Measurements from ENCODE around the gene ABCB7. TPM values are rescaled to one million over a fixed set of nuclear protein-coding genes. Genes with fewer than 3 reads are reported as not detected.
"Not testable (repeated sequence)": the region's sequence is repeated elsewhere in the genome, so short reads cannot be mapped to it uniquely, and the experiment has no call there.

ABCB7 gene
- total RNA-seq: 27.4 to 31.1 TPM (median 29.4 TPM) in 3 replicates

DNA sequence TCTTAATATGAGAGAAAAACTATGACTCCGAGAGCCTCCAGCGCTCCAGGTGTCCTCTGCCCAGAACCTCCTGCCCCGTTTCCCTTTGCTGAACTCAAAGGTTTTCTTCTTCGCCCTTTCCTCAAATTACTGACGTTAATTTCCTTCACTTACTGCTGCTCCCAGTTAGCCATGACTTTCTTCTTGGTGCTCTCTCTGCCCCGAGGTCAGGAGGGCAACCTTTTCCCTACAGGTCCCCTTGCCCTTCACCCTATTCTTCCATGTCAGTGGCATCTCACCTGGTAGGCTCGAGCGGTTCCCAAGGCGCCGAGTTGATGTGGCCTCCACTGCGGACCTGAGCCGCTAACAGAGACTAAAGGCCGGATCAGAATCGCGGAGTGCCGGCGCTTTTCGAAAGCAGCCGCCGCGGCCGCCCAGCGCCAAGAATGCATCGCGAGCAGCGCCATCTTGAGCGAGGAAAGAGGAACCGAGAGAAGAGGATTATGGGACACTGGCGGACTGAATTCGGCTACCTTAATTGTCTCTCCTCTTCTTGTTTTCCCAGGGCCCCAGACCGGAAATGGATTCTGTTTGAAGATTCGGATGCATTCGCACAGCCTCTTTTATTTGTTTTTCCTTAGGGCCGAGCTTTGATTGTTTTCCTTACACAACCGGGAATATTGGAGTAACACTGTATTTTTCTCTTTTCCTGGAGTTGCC lies at the start of gene ABCB7:
Gene ABCB7 (minus strand): TSS at position 457 of the 699 bp plus-strand sequence. CDS start 11 bp downstream, at position 446.
- peaks cover 10% of the 10 kb centered on the region for H3K9me3 Mint-ChIP-seq
- H3K4me3 Mint-ChIP-seq: peak within 1 kb of the TSS; percentile 98
- TF ChIP-seq, protein P1, sequence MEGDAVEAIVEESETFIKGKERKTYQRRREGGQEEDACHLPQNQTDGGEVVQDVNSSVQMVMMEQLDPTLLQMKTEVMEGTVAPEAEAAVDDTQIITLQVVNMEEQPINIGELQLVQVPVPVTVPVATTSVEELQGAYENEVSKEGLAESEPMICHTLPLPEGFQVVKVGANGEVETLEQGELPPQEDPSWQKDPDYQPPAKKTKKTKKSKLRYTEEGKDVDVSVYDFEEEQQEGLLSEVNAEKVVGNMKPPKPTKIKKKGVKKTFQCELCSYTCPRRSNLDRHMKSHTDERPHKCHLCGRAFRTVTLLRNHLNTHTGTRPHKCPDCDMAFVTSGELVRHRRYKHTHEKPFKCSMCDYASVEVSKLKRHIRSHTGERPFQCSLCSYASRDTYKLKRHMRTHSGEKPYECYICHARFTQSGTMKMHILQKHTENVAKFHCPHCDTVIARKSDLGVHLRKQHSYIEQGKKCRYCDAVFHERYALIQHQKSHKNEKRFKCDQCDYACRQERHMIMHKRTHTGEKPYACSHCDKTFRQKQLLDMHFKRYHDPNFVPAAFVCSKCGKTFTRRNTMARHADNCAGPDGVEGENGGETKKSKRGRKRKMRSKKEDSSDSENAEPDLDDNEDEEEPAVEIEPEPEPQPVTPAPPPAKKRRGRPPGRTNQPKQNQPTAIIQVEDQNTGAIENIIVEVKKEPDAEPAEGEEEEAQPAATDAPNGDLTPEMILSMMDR (IDR thresholded peaks at IDR 0.05; ENCODE audit: unreplicated experiment): peak; percentile 13
- H3K27me3 Mint-ChIP-seq (ENCODE audit: low read depth): peaks cover 3% of the 10 kb centered on the region
- peak in 1 of 2 experiments; percentile 68 for DNase-seq (ENCODE audit: low spot score in 2 of 2, unreplicated experiment in 2 of 2)
- H3K4me1 Mint-ChIP-seq: peaks cover 14% of the 10 kb centered on the region
- H3K36me3 Mint-ChIP-seq: no peaks in the 10 kb centered on the region
- H3K27ac Mint-ChIP-seq: peak within 1 kb of the TSS; percentile 97

DNA sequence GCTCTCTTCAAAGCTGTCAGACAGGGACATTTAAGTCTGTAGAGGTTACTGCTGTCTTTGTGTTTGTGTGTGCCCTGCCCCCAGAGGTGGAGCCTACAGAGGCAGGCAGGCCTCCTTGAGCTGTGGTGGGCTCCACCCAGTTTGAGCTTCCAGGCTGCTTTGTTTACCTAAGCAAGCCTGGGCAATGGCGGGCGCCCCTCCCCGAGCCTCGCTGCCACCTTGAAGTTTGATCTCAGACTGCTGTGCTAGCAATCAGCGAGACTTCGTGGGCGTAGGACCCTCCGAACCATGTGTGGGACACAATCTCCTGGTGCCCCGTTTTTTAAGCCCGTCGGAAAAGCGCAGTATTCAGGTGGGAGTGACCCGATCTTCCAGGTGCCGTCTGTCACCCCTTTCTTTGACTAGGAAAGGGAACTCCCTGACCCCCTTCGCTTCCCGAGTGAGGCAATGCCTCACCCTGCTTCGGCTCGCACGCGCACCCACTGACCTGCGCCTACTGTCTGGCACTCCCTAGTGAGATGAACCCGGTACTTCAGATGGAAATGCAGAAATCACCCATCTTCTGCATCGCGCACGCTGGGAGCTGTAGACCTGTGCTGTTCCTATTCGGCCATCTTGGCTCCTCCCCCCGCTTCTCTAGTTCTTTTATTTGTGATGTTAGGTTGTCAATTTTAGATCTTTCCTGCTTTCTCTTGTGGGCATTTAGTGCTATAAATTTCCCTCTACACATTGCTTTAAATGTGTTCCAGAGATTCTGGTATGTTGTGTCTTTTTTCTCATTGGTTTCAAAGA lies 32.5 kb upstream of the ABCB7 start:
- not testable (repeated sequence) for H3K4me3 Mint-ChIP-seq; H3K27ac Mint-ChIP-seq; H3K4me1 Mint-ChIP-seq; H3K36me3 Mint-ChIP-seq; H3K27me3 Mint-ChIP-seq (ENCODE audit: low read depth); DNase-seq (ENCODE audit: low spot score in 2 of 2, unreplicated experiment in 2 of 2)
- peaks cover 56% of the 10 kb centered on the region for H3K9me3 Mint-ChIP-seq

DNA sequence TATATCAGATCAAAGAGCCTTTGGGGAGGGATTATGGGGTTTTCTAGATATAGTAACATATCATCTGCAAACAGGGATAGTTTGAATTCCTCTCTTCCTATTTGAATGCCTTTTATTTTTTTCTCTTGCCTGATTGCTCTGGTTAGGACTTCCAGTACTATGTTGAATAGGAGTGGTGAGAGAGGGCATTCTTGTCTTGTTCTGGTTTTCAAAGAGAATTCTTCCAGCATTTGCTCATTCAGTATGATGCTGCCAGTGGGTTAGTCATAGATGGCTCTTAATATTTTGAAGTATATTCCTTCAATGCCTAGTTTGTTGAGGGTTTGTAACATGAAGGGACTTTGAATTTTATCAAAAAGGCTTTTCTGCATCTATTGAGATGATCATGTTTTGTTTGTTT lies 25.6 kb upstream of the ABCB7 start:
- H3K9me3 Mint-ChIP-seq: peaks cover 37% of the 10 kb centered on the region
- no peaks in the 10 kb centered on the region for H3K27me3 Mint-ChIP-seq (ENCODE audit: low read depth)
- no peaks in the 10 kb centered on the region for H3K4me1 Mint-ChIP-seq
- H3K27ac Mint-ChIP-seq: no peak overlapping the region
- no peak for DNase-seq (ENCODE audit: low spot score in 2 of 2, unreplicated experiment in 2 of 2)
- peaks cover 2% of the 10 kb centered on the region for H3K36me3 Mint-ChIP-seq
- TF ChIP-seq, protein P1 (IDR thresholded peaks at IDR 0.05; ENCODE audit: unreplicated experiment): no peak
- H3K4me3 Mint-ChIP-seq: no peak overlapping the region

DNA sequence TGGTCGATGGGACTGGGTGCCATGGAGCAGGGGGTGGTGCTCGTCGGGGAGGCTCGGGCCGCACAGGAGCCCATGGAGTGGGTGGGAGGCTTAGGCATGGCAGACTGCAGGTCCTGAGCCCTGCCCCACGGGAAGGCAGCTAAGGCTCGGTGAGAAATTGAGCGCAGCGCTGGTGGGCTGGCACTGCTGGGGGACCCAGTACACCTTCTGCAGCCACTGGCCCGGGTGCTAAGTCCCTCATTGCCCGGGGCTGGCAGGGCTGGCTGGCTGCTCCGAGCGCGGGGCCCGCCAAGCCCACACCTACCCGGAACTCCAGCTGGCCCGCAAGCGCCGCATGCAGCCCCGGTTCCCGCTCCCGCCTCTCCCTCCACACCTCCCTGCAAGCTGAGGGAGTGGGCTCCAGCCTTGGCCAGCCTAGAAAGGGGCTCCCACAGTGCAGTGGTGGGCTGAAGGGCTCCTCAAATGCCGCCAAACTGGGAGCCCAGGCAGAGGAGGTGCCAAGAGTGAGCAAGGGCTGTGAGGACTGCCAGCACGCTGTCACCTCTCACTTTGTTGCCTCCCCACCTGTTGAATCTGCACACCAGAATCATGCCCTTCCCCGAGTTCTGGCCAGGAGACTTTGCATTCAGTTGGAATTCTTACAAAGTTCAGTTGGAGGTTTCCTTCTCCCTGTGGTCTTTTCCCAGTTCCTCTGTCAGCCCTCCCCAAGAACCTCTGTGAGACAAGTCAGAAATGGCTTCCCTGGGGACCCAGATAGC lies 23.6 kb upstream of the ABCB7 start:
- DNase-seq (ENCODE audit: low spot score in 2 of 2, unreplicated experiment in 2 of 2); H3K27ac Mint-ChIP-seq; H3K4me3 Mint-ChIP-seq; H3K27me3 Mint-ChIP-seq (ENCODE audit: low read depth); H3K4me1 Mint-ChIP-seq; H3K36me3 Mint-ChIP-seq: not testable (repeated sequence)
- peaks cover 45% of the 10 kb centered on the region for H3K9me3 Mint-ChIP-seq

DNA sequence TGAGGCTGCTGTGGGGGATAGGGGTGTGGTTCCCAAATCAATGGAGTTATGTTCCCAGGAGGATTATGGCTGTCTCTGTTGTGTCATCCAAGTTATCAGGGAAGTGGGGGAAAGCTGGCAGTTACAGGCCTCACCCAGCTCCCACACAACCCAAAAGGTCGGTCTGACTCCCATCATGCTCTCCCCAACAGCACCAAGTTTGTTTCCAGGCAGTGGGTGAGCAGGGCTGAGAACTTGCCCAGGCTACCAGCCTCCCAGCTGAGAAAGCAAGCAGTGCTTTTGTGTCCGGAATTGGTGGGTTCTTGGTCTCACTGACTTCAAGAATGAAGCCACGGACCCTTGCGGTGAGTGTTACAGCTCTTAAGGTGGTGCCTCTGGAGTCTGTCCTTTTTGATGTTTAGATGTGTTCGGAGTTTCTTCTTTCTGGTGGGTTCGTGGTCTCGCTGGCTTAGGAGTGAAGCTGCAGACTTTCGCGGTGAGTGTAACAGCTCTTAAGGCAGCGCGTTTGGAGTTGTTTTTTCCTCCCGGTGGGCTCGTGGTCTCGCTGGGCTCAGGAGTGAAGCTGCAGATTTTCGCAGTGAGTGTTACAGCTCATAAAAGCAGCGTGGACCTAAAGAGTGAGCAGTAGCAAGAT lies 16.3 kb upstream of the ABCB7 start:
- not testable (repeated sequence) for H3K27ac Mint-ChIP-seq; H3K27me3 Mint-ChIP-seq (ENCODE audit: low read depth); H3K4me3 Mint-ChIP-seq; H3K4me1 Mint-ChIP-seq; DNase-seq (ENCODE audit: low spot score in 2 of 2, unreplicated experiment in 2 of 2); H3K36me3 Mint-ChIP-seq
- H3K9me3 Mint-ChIP-seq: peaks cover 56% of the 10 kb centered on the region

DNA sequence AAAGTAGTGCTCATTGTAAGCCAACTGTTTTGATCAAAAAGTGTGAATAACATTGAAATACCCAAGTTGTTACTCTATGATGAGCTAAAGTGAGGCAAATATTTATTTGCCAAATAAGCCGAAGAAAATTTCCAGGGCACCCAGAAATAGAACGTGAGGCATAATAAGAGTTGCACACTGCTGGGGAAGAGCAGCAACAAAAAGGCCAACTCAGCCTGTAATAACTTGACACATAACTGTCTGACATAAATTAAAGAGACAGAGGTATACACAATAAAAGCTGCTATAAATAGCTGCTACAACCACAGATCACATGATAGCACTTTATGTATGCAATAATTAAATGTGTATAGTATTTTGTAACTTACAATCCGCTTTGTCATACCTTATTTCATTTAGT lies 2.0 kb upstream of the ABCB7 start:
- Mint-ChIP-seq H3K27me3 (ENCODE audit: low read depth) (peaks cover 3% of the 10 kb centered on the region), H3K9me3 (peaks cover 10% of the 10 kb centered on the region), H3K27ac (no peak overlapping the region), H3K4me1 (peaks cover 14% of the 10 kb centered on the region), H3K36me3 (no peaks in the 10 kb centered on the region), H3K4me3 (no peak overlapping the region)
- DNase-seq (ENCODE audit: low spot score in 2 of 2, unreplicated experiment in 2 of 2): no peak
- TF ChIP-seq, protein P1 (IDR thresholded peaks at IDR 0.05; ENCODE audit: unreplicated experiment): no peak
